NCI-H146 (cell line): Measurements from ENCODE around the gene ADAMTS5.

Experiments
- DNase-seq: peaks from one replicate; lab custom pipeline; 2025; lab: John Stamatoyannopoulos, UW

The ADAMTS5 gene

GRCh38 chr21:26948194-26948593, 18.7 kb downstream of the ADAMTS5 start:
- no peak for DNase-seq

GRCh38 chr21:26946744-26947446, 20.0 kb downstream of the ADAMTS5 start:
- DNase-seq, result no peak

- DNase-seq, result no peak
Observed at GRCh38 chr21:26945916-26946675, 20.8 kb downstream of the ADAMTS5 start.

- no peak for DNase-seq
Observed at GRCh38 chr21:26943921-26944320, 23.0 kb downstream of the ADAMTS5 start.

- no peak for DNase-seq
Observed at GRCh38 chr21:26941421-26941820, 25.5 kb downstream of the ADAMTS5 start.

GRCh38 chr21:26939601-26940111, 27.2 kb downstream of the ADAMTS5 start:
- no peak for DNase-seq

GRCh38 chr21:26936641-26937040, 30.2 kb downstream of the ADAMTS5 start:
- DNase-seq, result no peak

GRCh38 chr21:26935977-26936376, 30.9 kb downstream of the ADAMTS5 start:
- no peak for DNase-seq

- no peak for DNase-seq
Observed at GRCh38 chr21:26934383-26934782, 32.5 kb downstream of the ADAMTS5 start.

GRCh38 chr21:26933448-26933847, 33.4 kb downstream of the ADAMTS5 start:
- no peak for DNase-seq

GRCh38 chr21:26925636-26926035, 41.3 kb downstream of the ADAMTS5 start:
- no peak for DNase-seq

GRCh38 chr21:26925122-26925521, 41.8 kb downstream of the ADAMTS5 start:
- DNase-seq, result no peak

- no peak for DNase-seq
Observed at GRCh38 chr21:26923986-26924385, 42.9 kb downstream of the ADAMTS5 start.

GRCh38 chr21:26920055-26920454, 46.8 kb downstream of the ADAMTS5 start:
- no peak for DNase-seq

GRCh38 chr21:26918323-26919079, 48.4 kb downstream of the ADAMTS5 start:
- DNase-seq, result no peak

- DNase-seq, result no peak
Observed at GRCh38 chr21:26916799-26917198, 50.1 kb downstream of the ADAMTS5 start.

GRCh38 chr21:26914557-26914956, 52.3 kb downstream of the ADAMTS5 start:
- no peak for DNase-seq

GRCh38 chr21:26912466-26912865, 54.4 kb downstream of the ADAMTS5 start:
- DNase-seq, result no peak

- no peak for DNase-seq
Observed at GRCh38 chr21:26909972-26910371, 56.9 kb downstream of the ADAMTS5 start.

GRCh38 chr21:26900980-26901379, 65.9 kb downstream of the ADAMTS5 start:
- DNase-seq, result no peak

- no peak for DNase-seq
Observed at GRCh38 chr21:26892151-26892550, 74.7 kb downstream of the ADAMTS5 start.

GRCh38 chr21:26888931-26889330, 78.0 kb downstream of the ADAMTS5 start:
- no peak for DNase-seq

- no peak for DNase-seq
Observed at GRCh38 chr21:26888256-26888655, 78.6 kb downstream of the ADAMTS5 start.
